Stimulated activated effector memory CD8-positive, alpha-beta T cell treated with anti-CD3 and anti-CD28 coated beads, Interleukin-12 subunit alpha, Interleukin-12 subunit beta, amount 100 ng/mL, for 72 hours (primary cell): ENCODE data around the gene MAPRE2.

Source experiments
- ATAC-seq: fragments of 150-1000 bp; cut with Tn5 transposase; 2 replicates; pipeline ENCODE4 v1.10.0; 2021
- DNase-seq, 2 donors: peaks; one replicate each; pipeline ENCODE4 v3.0.0; 2021 to 2022; ENCODE audit warnings: low spot score in 2 of 2
- H3K27ac Mint-ChIP-seq: one replicate; pipeline ENCODE4 v1.8.0; 2022; ENCODE audit warnings: mild to moderate bottlenecking, mixed read lengths
- H3K36me3 Mint-ChIP-seq: one replicate; pipeline ENCODE4 v1.8.0; 2022; ENCODE audit warnings: mild to moderate bottlenecking, mixed read lengths
- H3K4me1 Mint-ChIP-seq: one replicate; pipeline ENCODE4 v1.8.0; 2022; ENCODE audit warnings: mixed read lengths
- H3K4me3 Mint-ChIP-seq: one replicate; pipeline ENCODE4 v1.8.0; 2022; ENCODE audit warnings: mild to moderate bottlenecking, mixed read lengths
- H3K9me3 Mint-ChIP-seq: one replicate; pipeline ENCODE4 v1.8.0; 2022; ENCODE audit warnings: mixed read lengths

Gene MAPRE2

DNA sequence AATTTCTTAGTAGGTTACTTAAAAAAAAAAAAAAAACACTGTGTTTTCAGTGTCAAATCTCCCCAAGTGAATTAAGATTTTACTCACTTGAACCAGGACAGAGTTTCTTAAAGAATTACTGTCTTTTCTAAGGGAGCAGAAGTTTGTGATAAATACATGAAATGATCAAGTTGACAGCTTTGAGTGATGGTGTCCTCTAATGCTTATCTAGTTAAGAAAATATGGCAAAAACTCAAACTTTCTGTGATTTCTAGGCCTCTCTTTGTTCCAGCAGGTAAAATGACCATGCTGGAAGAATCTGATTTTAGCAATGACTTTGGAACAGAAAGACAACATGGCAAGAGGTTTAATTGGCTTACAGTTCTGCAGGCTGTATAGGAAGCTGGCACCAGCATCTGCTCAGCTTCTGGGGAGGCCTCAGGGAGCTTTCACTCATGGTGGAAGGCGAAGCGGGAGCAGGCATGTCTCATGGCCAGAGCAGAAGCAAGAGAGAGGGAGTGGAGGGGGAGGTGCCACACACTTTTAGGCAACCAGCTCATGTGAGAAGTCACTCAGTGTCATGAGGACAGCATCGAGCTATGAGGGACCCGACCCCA, 6.6 kb downstream of the MAPRE2 start:
- H3K27ac Mint-ChIP-seq: no peak overlapping the region
- DNase-seq: no peak
- no peaks in the 10 kb centered on the region for H3K36me3 Mint-ChIP-seq
- no peak for ATAC-seq
- H3K9me3 Mint-ChIP-seq: no peaks in the 10 kb centered on the region
- H3K4me3 Mint-ChIP-seq: no peak overlapping the region
- peaks cover 85% of the 10 kb centered on the region for H3K4me1 Mint-ChIP-seq

DNA sequence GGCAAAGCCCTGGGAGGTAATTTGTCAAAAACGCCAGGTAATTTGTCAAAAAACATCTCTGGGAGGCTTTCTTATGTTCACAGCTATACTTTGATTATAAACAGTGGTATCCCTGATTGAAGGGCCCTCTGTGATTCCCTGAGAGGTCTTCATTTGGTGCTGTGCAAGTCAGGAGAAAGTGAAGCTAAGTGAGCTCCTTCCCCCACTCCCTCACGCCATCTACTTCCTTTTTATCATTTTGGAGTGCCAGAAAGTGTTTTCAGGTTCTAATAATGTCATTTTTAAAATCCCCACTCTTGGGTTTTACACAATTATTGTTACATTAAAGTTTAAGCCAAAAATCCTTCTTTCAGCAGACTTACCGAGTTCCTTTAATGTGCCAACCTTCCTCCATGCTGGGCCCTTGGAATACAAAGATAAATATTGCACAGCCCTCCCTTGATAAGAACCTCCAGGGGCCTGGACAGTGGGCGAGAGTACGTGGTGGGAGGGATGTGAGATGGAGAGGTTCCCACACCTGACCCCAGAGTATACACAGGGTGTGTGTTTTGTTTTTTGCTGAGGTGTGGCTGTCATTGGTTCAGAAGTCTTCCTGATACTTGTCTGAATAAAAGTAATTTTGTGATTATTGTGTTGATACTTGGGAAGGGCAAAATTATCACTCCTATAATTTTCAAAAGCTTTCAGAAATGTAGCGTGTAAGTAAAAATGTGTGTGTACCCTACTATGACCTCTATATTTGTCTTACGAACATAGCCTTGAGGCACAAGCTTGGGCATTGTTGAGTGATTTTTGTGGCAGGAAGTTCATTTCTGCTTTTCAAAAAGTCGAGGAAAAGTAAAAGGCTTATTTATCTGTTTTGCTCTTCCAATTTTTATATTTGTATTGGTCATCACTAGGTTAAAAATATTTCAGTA, 8.2 kb downstream of the MAPRE2 start:
- H3K9me3 Mint-ChIP-seq: no peaks in the 10 kb centered on the region
- peak overlapping the region; percentile 61 for H3K4me3 Mint-ChIP-seq
- H3K27ac Mint-ChIP-seq: peak overlapping the region; percentile 89
- peaks cover 75% of the 10 kb centered on the region for H3K4me1 Mint-ChIP-seq
- ATAC-seq (no peak), DNase-seq (no peak)
- no peaks in the 10 kb centered on the region for H3K36me3 Mint-ChIP-seq

DNA sequence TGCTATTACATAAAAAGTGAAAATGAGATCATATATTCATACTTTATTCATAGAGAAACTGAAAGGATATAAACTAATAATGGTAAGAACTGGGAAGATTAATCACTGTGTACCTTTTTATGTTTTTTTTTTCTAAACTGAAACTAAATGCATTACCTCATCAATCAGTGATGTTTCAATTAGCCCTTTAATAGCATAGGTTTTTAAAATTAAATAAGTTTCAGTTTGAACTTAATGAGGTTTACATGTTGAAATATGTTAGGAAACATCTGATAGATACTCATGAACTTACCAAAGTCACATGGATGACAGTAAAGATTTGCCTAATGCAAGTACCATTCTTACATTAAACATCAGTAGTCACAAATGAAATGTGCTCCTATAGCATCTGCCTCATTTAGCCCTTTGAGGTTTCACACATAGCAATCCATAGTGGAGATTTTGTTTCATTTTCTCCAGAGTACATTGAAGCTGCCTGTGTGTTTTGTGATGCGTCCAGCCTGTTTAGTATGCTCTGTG, 8.9 kb downstream of the MAPRE2 start:
- no peaks in the 10 kb centered on the region for H3K9me3 Mint-ChIP-seq
- H3K4me3 Mint-ChIP-seq: peak overlapping the region; percentile 61
- no peaks in the 10 kb centered on the region for H3K36me3 Mint-ChIP-seq
- ATAC-seq (peak; percentile 87), DNase-seq (no peak)
- peaks cover 75% of the 10 kb centered on the region for H3K4me1 Mint-ChIP-seq
- peak overlapping the region; percentile 89 for H3K27ac Mint-ChIP-seq

GRCh38 chr18:35050705-35051195, 9.5 kb downstream of the MAPRE2 start:
- Mint-ChIP-seq H3K4me1 (peaks cover 72% of the 10 kb centered on the region), H3K4me3 (peak overlapping the region; percentile 61), H3K27ac (peak overlapping the region; percentile 51), H3K9me3 (no peaks in the 10 kb centered on the region), H3K36me3 (no peaks in the 10 kb centered on the region)
- ATAC-seq (no peak), DNase-seq (no peak)

- no peak for ATAC-seq
- DNase-seq: no peak
- H3K4me3 Mint-ChIP-seq: no peak overlapping the region
- H3K9me3 Mint-ChIP-seq: no peaks in the 10 kb centered on the region
- H3K27ac Mint-ChIP-seq: no peak overlapping the region
- H3K4me1 Mint-ChIP-seq: peaks cover 65% of the 10 kb centered on the region
- H3K36me3 Mint-ChIP-seq: no peaks in the 10 kb centered on the region
Observed at GRCh38 chr18:35051641-35052377, 10.6 kb downstream of the MAPRE2 start.

GRCh38 chr18:35054401-35054800, 13.2 kb downstream of the MAPRE2 start:
- no peak overlapping the region for H3K27ac Mint-ChIP-seq
- no peaks in the 10 kb centered on the region for H3K36me3 Mint-ChIP-seq
- ATAC-seq (no peak), DNase-seq (no peak)
- H3K4me1 Mint-ChIP-seq: peaks cover 56% of the 10 kb centered on the region
- no peaks in the 10 kb centered on the region for H3K9me3 Mint-ChIP-seq
- no peak overlapping the region for H3K4me3 Mint-ChIP-seq

GRCh38 chr18:35055105-35055504, 13.9 kb downstream of the MAPRE2 start:
- ATAC-seq: no peak
- H3K27ac Mint-ChIP-seq: no peak overlapping the region
- peaks cover 59% of the 10 kb centered on the region for H3K4me1 Mint-ChIP-seq
- no peaks in the 10 kb centered on the region for H3K36me3 Mint-ChIP-seq
- no peak for DNase-seq
- H3K4me3 Mint-ChIP-seq: no peak overlapping the region
- H3K9me3 Mint-ChIP-seq: no peaks in the 10 kb centered on the region

DNA sequence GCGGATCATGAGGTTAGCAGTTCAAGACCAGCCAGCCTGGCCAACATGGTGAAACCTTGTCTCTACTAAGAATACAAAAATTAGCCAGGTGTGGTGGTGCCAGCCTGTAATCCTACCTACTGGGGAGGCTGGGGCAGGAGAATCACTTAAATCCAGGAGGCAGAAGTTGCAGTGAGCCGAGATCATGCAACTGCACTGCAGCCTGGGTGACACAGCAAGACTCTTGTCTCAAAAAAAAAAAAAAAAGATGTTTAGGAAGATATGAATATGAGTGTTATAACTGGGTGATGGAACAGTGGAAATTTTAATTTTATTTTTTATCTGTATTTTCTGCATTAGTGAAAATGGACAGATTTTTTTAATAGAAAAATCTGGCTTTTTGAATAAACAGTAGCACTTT, 14.5 kb downstream of the MAPRE2 start:
- ATAC-seq (no peak), DNase-seq (no peak)
- Mint-ChIP-seq H3K4me3 (no peak overlapping the region), H3K36me3 (no peaks in the 10 kb centered on the region), H3K9me3 (no peaks in the 10 kb centered on the region), H3K27ac (no peak overlapping the region), H3K4me1 (peaks cover 59% of the 10 kb centered on the region)

DNA sequence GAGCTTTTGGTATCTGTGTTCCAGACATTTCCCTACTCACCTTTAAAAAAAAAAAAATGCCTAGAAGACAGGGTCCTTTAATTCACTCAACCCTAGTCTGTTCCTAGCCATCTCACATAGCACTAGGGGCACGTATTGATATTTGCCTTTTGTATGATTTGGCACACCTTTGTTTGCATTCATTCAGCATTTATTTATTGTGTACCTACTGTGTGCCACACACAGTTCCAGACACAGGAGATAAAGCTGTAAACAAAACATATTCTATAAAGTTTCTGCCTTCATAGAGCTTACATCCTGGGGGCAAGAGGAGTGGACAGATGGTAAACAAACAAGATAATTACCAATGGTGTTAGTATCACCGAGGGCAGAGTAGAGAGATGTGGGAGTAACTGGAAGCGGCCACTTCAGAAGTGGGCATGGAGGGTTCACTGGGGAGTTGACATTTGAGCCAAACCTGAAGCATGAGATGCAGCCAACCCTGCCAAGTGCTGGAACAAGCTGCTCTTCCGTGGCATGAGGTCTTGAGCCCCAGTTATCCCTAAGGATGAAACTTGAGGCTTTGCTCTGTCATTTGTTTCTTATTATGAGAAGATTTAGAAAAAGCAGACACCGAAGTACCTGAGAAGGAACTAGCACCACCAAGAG, 18.2 kb downstream of the MAPRE2 start:
- no peak for DNase-seq
- Mint-ChIP-seq H3K4me1 (peaks cover 49% of the 10 kb centered on the region), H3K9me3 (no peaks in the 10 kb centered on the region), H3K27ac (peak overlapping the region; percentile 11), H3K4me3 (no peak overlapping the region), H3K36me3 (no peaks in the 10 kb centered on the region)
- ATAC-seq: no peak

DNA sequence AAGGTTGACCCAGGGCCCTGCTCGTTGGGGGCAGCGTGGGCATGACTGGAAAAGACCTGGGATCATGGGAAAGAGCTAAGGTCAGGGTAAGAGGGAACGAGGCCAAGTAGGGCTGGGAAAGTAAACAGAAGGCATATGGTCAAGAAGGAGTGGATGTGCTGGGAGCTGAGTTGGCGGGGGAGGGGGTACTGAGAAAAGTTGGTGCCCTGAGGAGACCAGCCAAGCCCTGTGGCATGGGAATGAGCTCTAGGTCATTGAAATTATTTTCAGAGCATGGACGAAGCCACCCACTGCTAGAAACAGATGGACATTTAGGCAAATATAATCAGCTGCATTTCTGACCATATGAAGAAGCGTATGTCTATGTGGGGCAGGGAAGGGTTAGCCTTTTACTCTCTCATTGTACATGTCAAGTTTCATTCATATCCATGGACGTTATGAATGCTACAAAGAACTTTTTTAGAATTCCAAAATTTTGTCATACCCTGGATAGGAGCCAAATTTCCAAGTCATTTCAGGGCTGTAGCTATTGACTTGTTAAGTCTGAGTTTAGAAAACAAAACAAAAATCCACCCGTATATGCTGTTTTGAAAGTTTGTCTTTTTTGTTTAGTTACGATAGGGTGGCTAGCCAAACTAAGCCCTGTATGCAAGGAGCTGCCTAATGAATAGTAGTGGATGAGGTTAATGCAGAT, 19.1 kb downstream of the MAPRE2 start:
- H3K27ac Mint-ChIP-seq: no peak overlapping the region
- H3K4me3 Mint-ChIP-seq: no peak overlapping the region
- H3K4me1 Mint-ChIP-seq: peaks cover 41% of the 10 kb centered on the region
- H3K36me3 Mint-ChIP-seq: no peaks in the 10 kb centered on the region
- H3K9me3 Mint-ChIP-seq: no peaks in the 10 kb centered on the region
- ATAC-seq (no peak), DNase-seq (no peak)

DNA sequence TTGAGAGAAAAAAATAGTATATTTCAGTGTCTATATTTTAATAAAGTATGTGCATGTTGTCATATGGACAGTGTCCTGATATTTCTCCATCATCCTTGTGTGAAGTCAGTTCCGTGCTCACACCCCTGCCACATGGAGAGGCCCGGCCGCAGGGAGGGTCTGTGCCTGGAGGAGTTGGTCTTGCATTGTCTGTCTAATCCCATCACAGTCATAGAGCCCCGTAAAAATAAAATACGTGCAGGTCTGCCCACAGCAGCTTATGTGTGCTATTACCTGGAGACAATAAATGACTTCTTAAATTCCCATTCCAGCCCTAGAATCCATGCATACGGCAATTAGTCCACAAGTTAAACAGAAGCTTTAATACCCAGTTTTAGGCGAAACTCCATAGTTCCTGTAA, 20.1 kb downstream of the MAPRE2 start:
- Mint-ChIP-seq H3K9me3 (no peaks in the 10 kb centered on the region), H3K4me3 (no peak overlapping the region), H3K4me1 (peaks cover 45% of the 10 kb centered on the region), H3K36me3 (no peaks in the 10 kb centered on the region), H3K27ac (no peak overlapping the region)
- ATAC-seq: no peak
- no peak for DNase-seq

DNA sequence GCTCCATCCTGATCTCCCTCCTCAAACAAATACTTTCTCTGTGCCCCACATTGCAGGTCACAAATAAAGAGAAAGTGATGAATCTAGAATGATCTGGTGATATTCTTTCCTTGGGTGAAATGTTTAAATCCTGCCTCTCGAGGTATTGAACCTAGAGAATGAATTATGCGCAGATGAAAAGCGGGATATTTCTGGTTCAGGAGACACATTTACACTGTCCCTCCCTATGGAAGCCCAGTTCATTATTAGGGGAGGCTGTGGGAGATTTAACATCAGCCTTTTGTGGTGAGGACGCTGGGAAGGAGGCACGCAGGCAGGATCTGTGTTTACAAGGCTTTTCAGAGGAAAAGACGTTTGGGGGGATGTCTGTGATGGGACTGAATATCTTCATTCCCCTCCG, 20.6 kb downstream of the MAPRE2 start:
- no peaks in the 10 kb centered on the region for H3K36me3 Mint-ChIP-seq
- H3K4me1 Mint-ChIP-seq: peaks cover 46% of the 10 kb centered on the region
- DNase-seq (no peak), ATAC-seq (no peak)
- H3K27ac Mint-ChIP-seq: no peak overlapping the region
- H3K9me3 Mint-ChIP-seq: no peaks in the 10 kb centered on the region
- no peak overlapping the region for H3K4me3 Mint-ChIP-seq

GRCh38 chr18:35062408-35062807, 21.2 kb downstream of the MAPRE2 start:
- peaks cover 46% of the 10 kb centered on the region for H3K4me1 Mint-ChIP-seq
- ATAC-seq (no peak), DNase-seq (no peak)
- H3K4me3 Mint-ChIP-seq: no peak overlapping the region
- H3K36me3 Mint-ChIP-seq: no peaks in the 10 kb centered on the region
- H3K27ac Mint-ChIP-seq: no peak overlapping the region
- H3K9me3 Mint-ChIP-seq: no peaks in the 10 kb centered on the region

DNA sequence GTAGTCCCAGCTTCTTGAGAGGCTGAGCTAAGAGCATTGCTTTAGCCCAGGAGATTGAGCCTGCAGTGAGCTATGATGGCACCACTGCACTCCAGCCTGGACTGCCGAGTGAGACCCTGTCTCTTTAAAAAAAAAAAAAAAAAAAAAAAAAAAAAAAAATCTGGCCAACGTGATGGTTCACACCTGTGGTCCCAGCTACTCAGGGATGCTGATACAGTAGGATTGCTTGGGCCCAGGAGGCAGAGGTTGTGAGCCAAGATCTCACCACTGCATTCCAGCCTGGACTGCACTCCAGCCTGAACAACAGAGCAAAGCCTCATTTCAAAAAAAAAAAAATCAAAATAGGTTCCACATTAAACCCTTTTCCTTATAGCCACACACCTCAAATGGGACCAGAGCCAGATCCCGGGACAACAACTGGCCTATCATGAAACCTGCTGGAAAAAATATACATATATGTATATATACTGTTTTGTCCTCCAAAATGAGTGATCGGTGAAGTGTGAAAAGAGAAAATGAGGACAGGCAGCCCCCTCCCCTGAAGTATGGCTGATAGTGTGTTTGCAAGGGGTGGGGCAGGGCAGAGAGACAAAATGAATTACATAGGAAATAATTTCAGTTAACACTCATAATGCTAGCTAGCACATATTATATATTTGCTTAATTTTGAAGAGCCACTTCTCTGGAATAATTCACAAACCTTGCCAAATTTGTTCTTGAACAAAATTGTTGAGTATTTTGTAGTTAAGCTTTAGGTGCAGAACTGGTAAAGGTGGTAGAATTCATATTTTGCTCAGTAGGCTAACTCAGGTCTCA, 22.9 kb downstream of the MAPRE2 start:
- H3K4me3 Mint-ChIP-seq: no peak overlapping the region
- H3K9me3 Mint-ChIP-seq: no peaks in the 10 kb centered on the region
- no peaks in the 10 kb centered on the region for H3K36me3 Mint-ChIP-seq
- DNase-seq: no peak
- H3K27ac Mint-ChIP-seq: no peak overlapping the region
- ATAC-seq: no peak
- peaks cover 47% of the 10 kb centered on the region for H3K4me1 Mint-ChIP-seq
